Peyer's patch (tissue), 4 donors: ENCODE data around the gene MYRIP. TPM values are rescaled to one million over a fixed set of nuclear protein-coding genes. Genes with fewer than 3 reads are reported as not detected.

Experiments
- DNase-seq, 3 donors: peaks; one replicate each; pipeline ENCODE4 v3.0.0-alpha.2; 2017 to 2019
- H3K27ac ChIP-seq, 4 donors: fragments of 200-600 bp; sonication (generic); one replicate each; pipeline ENCODE4 v1.5.1; 2016 to 2019
- H3K27me3 ChIP-seq, 2 donors: fragments of 200-600 bp; sonication (generic); one replicate each; pipeline ENCODE4 v1.5.1; 2019
- H3K36me3 ChIP-seq, 3 donors: fragments of 200-600 bp; sonication (generic); one replicate each; pipeline ENCODE4 v1.5.1; 2016 to 2019
- H3K4me1 ChIP-seq, 4 donors: fragments of 200-600 bp; sonication (generic); one replicate each; pipeline ENCODE4 v1.5.1; 2016 to 2019
- H3K4me3 ChIP-seq, 4 donors: fragments of 200-600 bp; sonication (generic); 1 replicate in 3 of 4; 2 replicates in 1 of 4; pipeline ENCODE4 v1.5.1; 2016 to 2019; ENCODE audit warnings: mild to moderate bottlenecking in 1 of 4
- H3K9me3 ChIP-seq, 4 donors: fragments of 200-600 bp; sonication (generic); one replicate each; pipeline ENCODE4 v1.5.1; 2016 to 2019; ENCODE audit warnings: mild to moderate bottlenecking in 1 of 4
- POLR2A ChIP-seq, 2 donors: fragments of 450-650 bp; IDR thresholded peaks; one replicate each; pipeline ENCODE4 v1.5.1; 2017; ENCODE audit warnings: antibody characterized with exemption in 2 of 2, mild to moderate bottlenecking in 2 of 2, moderate library complexity in 2 of 2
- total RNA-seq, 4 donors: library from RNA; depleted of rRNA; stranded (reverse); fragments of >200 nt; gene quantifications; one replicate each; pipeline ENCODE4 v1.1.0, GENCODE V29; 2016
- TF ChIP-seq, protein P1 (sequence below), 6 experiments: fragments of 450-650 bp in 4 of 6; fragments of 200-600 bp in 2 of 6; sonication (generic) in 1 of 6; IDR thresholded peaks; one replicate each; pipeline ENCODE4 v1.5.1; 2017 to 2019; ENCODE audit warnings: antibody characterized with exemption in 6 of 6, mild to moderate bottlenecking in 3 of 6, moderate library complexity in 1 of 6

MYRIP gene
- total RNA-seq, 4 donors from 2014 or later = 6.0 to 12.4 (median 8.3) TPM

DNA sequence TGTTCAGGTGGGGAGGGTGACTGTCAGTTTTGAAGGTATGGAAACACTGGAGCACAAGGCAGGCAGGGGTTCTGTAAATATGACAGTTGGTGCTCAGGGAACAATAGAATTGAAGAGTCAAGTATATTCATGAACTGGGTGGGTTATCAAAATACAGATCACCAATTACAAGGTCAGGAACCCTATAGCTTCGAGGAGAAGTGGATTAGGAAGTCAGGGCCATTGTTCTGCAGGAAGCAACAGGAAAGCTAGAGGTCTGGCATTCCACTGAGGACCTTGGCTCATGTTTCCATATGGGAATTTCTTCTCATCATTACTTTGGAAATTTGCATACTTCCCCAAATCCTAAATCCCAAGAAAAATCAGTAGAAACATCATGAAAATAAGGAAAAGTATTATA, 125.9 kb downstream of the MYRIP start:
- TF ChIP-seq POLR2A (IDR thresholded peaks at IDR 0.05) = no peak
- TF ChIP-seq, protein P1, sequence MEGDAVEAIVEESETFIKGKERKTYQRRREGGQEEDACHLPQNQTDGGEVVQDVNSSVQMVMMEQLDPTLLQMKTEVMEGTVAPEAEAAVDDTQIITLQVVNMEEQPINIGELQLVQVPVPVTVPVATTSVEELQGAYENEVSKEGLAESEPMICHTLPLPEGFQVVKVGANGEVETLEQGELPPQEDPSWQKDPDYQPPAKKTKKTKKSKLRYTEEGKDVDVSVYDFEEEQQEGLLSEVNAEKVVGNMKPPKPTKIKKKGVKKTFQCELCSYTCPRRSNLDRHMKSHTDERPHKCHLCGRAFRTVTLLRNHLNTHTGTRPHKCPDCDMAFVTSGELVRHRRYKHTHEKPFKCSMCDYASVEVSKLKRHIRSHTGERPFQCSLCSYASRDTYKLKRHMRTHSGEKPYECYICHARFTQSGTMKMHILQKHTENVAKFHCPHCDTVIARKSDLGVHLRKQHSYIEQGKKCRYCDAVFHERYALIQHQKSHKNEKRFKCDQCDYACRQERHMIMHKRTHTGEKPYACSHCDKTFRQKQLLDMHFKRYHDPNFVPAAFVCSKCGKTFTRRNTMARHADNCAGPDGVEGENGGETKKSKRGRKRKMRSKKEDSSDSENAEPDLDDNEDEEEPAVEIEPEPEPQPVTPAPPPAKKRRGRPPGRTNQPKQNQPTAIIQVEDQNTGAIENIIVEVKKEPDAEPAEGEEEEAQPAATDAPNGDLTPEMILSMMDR (IDR thresholded peaks at IDR 0.05) = no peak
- Histone ChIP-seq H3K9me3 (no peaks in the 10 kb centered on the region), H3K4me3 (no peak overlapping the region), H3K4me1 (no peaks in the 10 kb centered on the region), H3K36me3 (no peaks in the 10 kb centered on the region), H3K27ac (no peak overlapping the region), H3K27me3 (no peaks in the 10 kb centered on the region)
- DNase-seq = no peak

DNA sequence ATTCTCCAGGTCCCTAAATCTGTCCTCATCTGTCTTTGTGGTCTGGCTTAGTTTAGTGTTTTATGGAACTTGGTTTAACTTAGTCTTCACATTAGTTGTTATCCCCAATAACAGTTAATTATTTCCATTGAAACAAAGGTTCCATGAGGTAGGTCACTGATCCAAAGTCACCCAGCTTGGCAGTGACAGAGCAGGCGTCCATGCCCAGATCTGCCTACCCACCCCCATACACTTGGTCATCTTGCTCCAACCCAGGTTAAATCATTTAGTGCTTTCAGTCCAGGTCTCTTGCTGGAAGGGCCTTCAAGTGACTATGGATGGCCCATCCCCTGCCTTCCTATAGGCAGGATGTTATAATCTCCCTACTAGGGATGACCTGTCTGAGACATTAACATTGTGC, 127.4 kb downstream of the MYRIP start:
- Histone ChIP-seq H3K9me3 (no peaks in the 10 kb centered on the region), H3K4me1 (no peaks in the 10 kb centered on the region), H3K4me3 (no peak overlapping the region), H3K27me3 (no peaks in the 10 kb centered on the region), H3K36me3 (no peaks in the 10 kb centered on the region), H3K27ac (no peak overlapping the region)
- TF ChIP-seq, protein P1 (IDR thresholded peaks at IDR 0.05) = no peak
- TF ChIP-seq POLR2A (IDR thresholded peaks at IDR 0.05) = no peak
- DNase-seq = no peak

DNA sequence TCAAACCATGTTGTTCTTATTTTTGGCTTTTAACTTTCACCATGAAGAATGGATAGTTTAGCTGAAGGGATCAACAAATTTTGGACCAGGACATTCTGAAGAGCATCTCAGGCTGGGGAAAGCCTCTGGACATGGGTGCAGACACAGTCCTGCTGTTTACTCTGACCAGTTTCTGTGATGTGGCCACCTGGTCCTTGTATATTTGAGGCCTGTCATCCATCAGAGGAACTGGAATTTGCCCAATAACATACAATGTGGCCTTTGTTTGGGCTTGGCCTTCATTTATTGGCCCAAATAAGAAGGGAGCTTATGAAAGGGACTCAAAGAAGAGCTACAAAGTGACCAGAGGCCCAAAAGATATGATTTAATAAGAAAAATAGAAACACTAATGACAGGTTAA, 127.9 kb downstream of the MYRIP start:
- TF ChIP-seq POLR2A (IDR thresholded peaks at IDR 0.05) = no peak
- TF ChIP-seq, protein P1 (IDR thresholded peaks at IDR 0.05) = no peak
- Histone ChIP-seq H3K36me3 (no peaks in the 10 kb centered on the region), H3K9me3 (no peaks in the 10 kb centered on the region), H3K27ac (no peak overlapping the region), H3K4me1 (no peaks in the 10 kb centered on the region), H3K4me3 (no peak overlapping the region), H3K27me3 (no peaks in the 10 kb centered on the region)
- DNase-seq = no peak

DNA sequence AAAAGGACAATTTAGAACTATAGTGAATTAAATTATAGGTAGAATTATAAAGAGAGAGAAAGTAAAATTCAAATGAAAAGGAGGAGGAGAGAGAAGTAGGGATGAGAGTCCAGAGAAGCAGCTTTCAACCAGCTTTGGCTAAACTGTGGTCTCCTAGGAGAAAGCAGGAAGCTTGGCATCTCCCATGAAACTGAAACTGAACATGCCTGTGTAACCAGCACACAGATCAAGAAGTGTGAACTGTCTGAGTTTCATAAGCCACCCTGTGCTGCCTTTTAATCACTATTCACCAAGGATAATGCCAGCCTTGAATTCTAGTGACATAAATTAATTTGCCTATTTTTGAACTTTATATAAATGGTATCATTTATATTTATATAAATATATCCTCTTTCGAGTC, 128.5 kb downstream of the MYRIP start:
- Histone ChIP-seq H3K36me3 (no peaks in the 10 kb centered on the region), H3K4me1 (no peaks in the 10 kb centered on the region), H3K9me3 (no peaks in the 10 kb centered on the region), H3K27ac (no peak overlapping the region), H3K27me3 (no peaks in the 10 kb centered on the region), H3K4me3 (no peak overlapping the region)
- no peak for DNase-seq
- TF ChIP-seq POLR2A (IDR thresholded peaks at IDR 0.05) = no peak
- TF ChIP-seq, protein P1 (IDR thresholded peaks at IDR 0.05) = no peak

DNA sequence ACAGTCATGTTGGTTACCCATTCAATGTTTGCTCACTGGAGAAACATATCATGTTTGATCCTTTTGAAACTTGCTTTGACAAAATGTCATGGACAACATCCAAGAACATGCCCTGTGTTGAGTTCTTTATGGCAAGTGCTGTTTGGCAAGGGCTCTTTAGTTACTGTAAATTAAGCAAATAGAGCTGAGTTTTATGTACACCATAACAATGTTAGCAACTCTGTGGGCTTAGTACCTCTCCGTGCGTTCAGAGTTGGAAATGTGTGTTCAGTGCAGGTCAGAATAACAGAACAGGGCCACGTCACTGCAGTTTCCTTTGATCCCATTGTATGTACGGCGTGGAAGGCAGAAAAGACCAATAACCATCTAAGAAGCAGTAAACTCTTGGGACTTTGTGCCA, 132.5 kb downstream of the MYRIP start:
- TF ChIP-seq, protein P1 (IDR thresholded peaks at IDR 0.05) = no peak
- TF ChIP-seq POLR2A (IDR thresholded peaks at IDR 0.05) = no peak
- Histone ChIP-seq H3K4me3 (no peak overlapping the region), H3K4me1 (no peaks in the 10 kb centered on the region), H3K36me3 (no peaks in the 10 kb centered on the region), H3K27ac (no peak overlapping the region), H3K9me3 (no peaks in the 10 kb centered on the region), H3K27me3 (no peaks in the 10 kb centered on the region)
- DNase-seq = no peak

DNA sequence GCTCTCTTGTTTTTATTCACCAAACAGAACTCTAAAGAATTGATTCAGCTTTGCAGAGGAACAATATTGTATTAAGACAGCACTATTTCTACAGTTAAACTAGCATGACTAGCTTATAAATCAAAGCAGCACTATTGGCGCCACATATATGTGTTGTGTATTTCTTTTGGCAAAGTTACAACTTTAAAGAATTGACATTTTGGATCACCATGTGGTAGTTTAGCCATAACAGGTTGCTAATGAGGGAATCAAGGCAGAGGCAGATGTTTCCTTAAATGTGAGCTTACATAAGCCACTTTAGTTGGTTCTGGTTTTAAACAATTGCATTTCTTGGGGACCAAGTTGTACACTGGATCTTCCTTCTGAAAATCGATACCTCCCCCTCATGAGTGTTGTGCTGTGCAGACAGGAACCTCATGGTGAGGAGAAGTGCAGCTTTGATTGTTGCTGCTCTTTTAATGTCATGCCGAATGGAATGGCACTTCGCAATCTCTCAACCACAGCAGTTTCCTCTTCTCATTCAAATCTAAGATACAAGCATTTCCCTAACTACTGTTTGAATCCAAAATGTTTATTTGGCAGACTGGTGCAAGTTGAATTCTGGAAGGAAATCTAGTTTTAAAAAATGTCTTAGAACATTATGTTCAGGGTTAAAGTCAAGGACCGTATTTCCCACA, 151.2 kb downstream of the MYRIP start:
- no peaks in the 10 kb centered on the region for H3K9me3 ChIP-seq
- no peaks in the 10 kb centered on the region for H3K27me3 ChIP-seq
- no peak for DNase-seq
- H3K36me3 ChIP-seq = no peaks in the 10 kb centered on the region
- TF ChIP-seq, protein P1 (IDR thresholded peaks at IDR 0.05) = no peak
- TF ChIP-seq POLR2A (IDR thresholded peaks at IDR 0.05) = no peak
- H3K27ac ChIP-seq = no peak overlapping the region
- no peaks in the 10 kb centered on the region for H3K4me1 ChIP-seq
- no peak overlapping the region for H3K4me3 ChIP-seq
